Esophagus muscularis mucosa (tissue), 4 donors: ENCODE data around the gene ARPC3.

Experiments
- CTCF ChIP-seq, 3 experiments: fragments of 200-600 bp in 2 of 3; fragments of 450-650 bp in 1 of 3; sonication (generic) in 2 of 3; IDR thresholded peaks; one replicate each; pipeline ENCODE4 v1.5.1; 2017 to 2019; ENCODE audit warnings: antibody characterized with exemption in 3 of 3, mild to moderate bottlenecking in 2 of 3, moderate library complexity in 1 of 3
- EP300 ChIP-seq: sonication (generic); formaldehyde crosslinking; IDR thresholded peaks from one replicate; pipeline ENCODE4 v1.6.1; 2017; ENCODE audit warnings: antibody characterized with exemption
- POLR2A ChIP-seq: fragments of 450-650 bp; IDR thresholded peaks from one replicate; pipeline ENCODE4 v1.6.1; 2017; ENCODE audit warnings: antibody characterized with exemption, moderate library complexity, mild to moderate bottlenecking, low read depth

GRCh38 chr12:110451263-110451662 is 1.1 kb upstream of the ARPC3 start:
- TF ChIP-seq CTCF (IDR thresholded peaks at IDR 0.05) = no peak
- TF ChIP-seq POLR2A = no peak
- no peak for TF ChIP-seq EP300
